ENCODE measurements around the gene C10orf71. TPM values are rescaled to one million over a fixed set of nuclear protein-coding genes. Genes with fewer than 3 reads are reported as not detected.

Gene C10orf71
- total RNA-seq, 2 donors from 2014 or later: 0.26 to 0.99 TPM

- TF ChIP-seq POLR2A (IDR thresholded peaks at IDR 0.05) (no peak), CTCF (IDR thresholded peaks at IDR 0.05) (no peak)
- H3K36me3 ChIP-seq (replicated peaks in 1 of 2; ENCODE audit: insufficient read depth in 1 of 2, low read depth in 2 of 2): no peaks in the 10 kb centered on the region
- intact Hi-C loops (cut with DNase I): no loop called here
- H3K27ac ChIP-seq: no peak overlapping the region
- 92 to 100% methylated on average over 1 of the region's 1 CpG for WGBS, 2 donors
- no peaks in the 10 kb centered on the region for H3K9me3 ChIP-seq
- DNase-seq: no peak
- no peak for ATAC-seq
- H3K27me3 ChIP-seq: no peaks in the 10 kb centered on the region
- H3K4me1 ChIP-seq: no peaks in the 10 kb centered on the region
- H3K4me3 ChIP-seq: no peak overlapping the region
Measured at GRCh38 chr10:49273082-49273465, 25.9 kb upstream of the C10orf71 start.

GRCh38 chr10:49273626-49274025 lies 25.3 kb upstream of the C10orf71 start:
- intact Hi-C loops (cut with DNase I): no loop called here
- 89 to 92% methylated on average over 8 of the region's 8 CpGs for WGBS, 2 donors
- H3K27ac ChIP-seq: no peak overlapping the region
- no peak for TF ChIP-seq CTCF (IDR thresholded peaks at IDR 0.05)
- TF ChIP-seq POLR2A (IDR thresholded peaks at IDR 0.05): no peak
- DNase-seq (no peak), ATAC-seq (no peak)
- no peaks in the 10 kb centered on the region for H3K36me3 ChIP-seq (replicated peaks in 1 of 2; ENCODE audit: insufficient read depth in 1 of 2, low read depth in 2 of 2)
- H3K4me1 ChIP-seq: no peaks in the 10 kb centered on the region
- H3K9me3 ChIP-seq: no peaks in the 10 kb centered on the region
- no peaks in the 10 kb centered on the region for H3K27me3 ChIP-seq
- H3K4me3 ChIP-seq: no peak overlapping the region

GRCh38 chr10:49274886-49275285 lies 24.1 kb upstream of the C10orf71 start:
- no peak for ATAC-seq
- Histone ChIP-seq H3K27ac (no peak overlapping the region), H3K4me3 (no peak overlapping the region), H3K4me1 (no peaks in the 10 kb centered on the region), H3K36me3 (replicated peaks in 1 of 2; ENCODE audit: insufficient read depth in 1 of 2, low read depth in 2 of 2) (no peaks in the 10 kb centered on the region), H3K27me3 (no peaks in the 10 kb centered on the region), H3K9me3 (no peaks in the 10 kb centered on the region)
- WGBS, 2 donors: 57 to 62% methylated on average over 6 of the region's 6 CpGs
- no peak for DNase-seq
- intact Hi-C loops (cut with DNase I): no loop called here
- no peak for TF ChIP-seq POLR2A (IDR thresholded peaks at IDR 0.05)

GRCh38 chr10:49275896-49276295 lies 23.1 kb upstream of the C10orf71 start:
- no peak for TF ChIP-seq POLR2A (IDR thresholded peaks at IDR 0.05)
- H3K27me3 ChIP-seq: no peaks in the 10 kb centered on the region

GRCh38 chr10:49276596-49276995 lies 22.4 kb upstream of the C10orf71 start:
- H3K9me3 ChIP-seq: no peaks in the 10 kb centered on the region
- TF ChIP-seq CTCF (IDR thresholded peaks at IDR 0.05) (no peak), POLR2A (IDR thresholded peaks at IDR 0.05) (no peak)
- WGBS, 2 donors: 66 to 70% methylated on average over 4 of the region's 4 CpGs
- H3K36me3 ChIP-seq (replicated peaks in 1 of 2; ENCODE audit: insufficient read depth in 1 of 2, low read depth in 2 of 2): no peaks in the 10 kb centered on the region
- H3K4me1 ChIP-seq: no peaks in the 10 kb centered on the region
- no peak overlapping the region for H3K27ac ChIP-seq
- no peak overlapping the region for H3K4me3 ChIP-seq
- no peaks in the 10 kb centered on the region for H3K27me3 ChIP-seq
- DNase-seq (no peak), ATAC-seq (no peak)
- intact Hi-C loops (cut with DNase I): no loop called here

More at GRCh38 chr10:49275896-49276295, 23.1 kb upstream of the C10orf71 start:
- DNase-seq (no peak), ATAC-seq (no peak)
- intact Hi-C loops (cut with DNase I): no loop called here
- Histone ChIP-seq H3K36me3 (replicated peaks in 1 of 2; ENCODE audit: insufficient read depth in 1 of 2, low read depth in 2 of 2) (no peaks in the 10 kb centered on the region), H3K9me3 (no peaks in the 10 kb centered on the region), H3K4me3 (no peak overlapping the region), H3K4me1 (no peaks in the 10 kb centered on the region), H3K27ac (no peak overlapping the region)
- WGBS, 2 donors: 86 to 100% methylated on average over 1 to 4 of the region's 4 CpGs

GRCh38 chr10:49277973-49278372 lies 21.0 kb upstream of the C10orf71 start:
- H3K36me3 ChIP-seq (replicated peaks in 1 of 2; ENCODE audit: insufficient read depth in 1 of 2, low read depth in 2 of 2): no peaks in the 10 kb centered on the region
- WGBS, 2 donors: 68% methylated on average over 4 to 5 of the region's 5 CpGs
- intact Hi-C loops (cut with DNase I): no loop called here

More at GRCh38 chr10:49277973-49278372, 21.0 kb upstream of the C10orf71 start:
- Histone ChIP-seq H3K27me3 (no peaks in the 10 kb centered on the region), H3K4me3 (no peak overlapping the region), H3K9me3 (no peaks in the 10 kb centered on the region), H3K27ac (no peak overlapping the region), H3K4me1 (no peaks in the 10 kb centered on the region)
- TF ChIP-seq CTCF (IDR thresholded peaks at IDR 0.05) (no peak), POLR2A (IDR thresholded peaks at IDR 0.05) (no peak)
- DNase-seq (no peak), ATAC-seq (no peak)

Measured in body of pancreas (tissue), 4 donors.